Left lung (tissue), 10 donors: Measurements from ENCODE around the gene FGFR3. TPM values are rescaled to one million over a fixed set of nuclear protein-coding genes. Genes with fewer than 3 reads are reported as not detected.
A peak's percentile ranks its signal among the peaks of the same experiment; 100 is the strongest.

ENCODE experiments used
- ATAC-seq: fragments of 200-7000 bp; cut with Tn5 transposase; one replicate; pipeline ENCODE4 v1.9.1; 2020; ENCODE audit warnings: moderate library complexity
- DNase-seq, 4 donors: peaks; one replicate each; pipeline ENCODE4 v3.0.0-alpha.2; 2013 to 2020
- H3K27ac ChIP-seq, 2 donors: fragments of 200-600 bp; sonication (generic) in 1 of 2; one replicate each; pipeline versions ENCODE4 v1.5.0 to v1.8.0; 2020 to 2021
- H3K27me3 ChIP-seq, 2 donors: fragments of 200-600 bp; sonication (generic) in 1 of 2; one replicate each; pipeline versions ENCODE4 v1.5.0 to v1.8.0; 2020 to 2021
- H3K36me3 ChIP-seq, 2 donors: fragments of 200-600 bp; sonication (generic) in 1 of 2; one replicate each; pipeline versions ENCODE4 v1.5.0 to v1.8.0; 2020 to 2021
- H3K4me1 ChIP-seq, 2 donors: fragments of 200-600 bp; one replicate each; pipeline ENCODE4 v1.8.0; 2021
- H3K4me3 ChIP-seq, 2 donors: fragments of 200-600 bp; sonication (generic) in 1 of 2; one replicate each; pipeline versions ENCODE4 v1.5.0 to v1.8.0; 2020 to 2021; ENCODE audit warnings: mild to moderate bottlenecking in 1 of 2
- H3K9me3 ChIP-seq, 2 donors: fragments of 200-600 bp; sonication (generic) in 1 of 2; one replicate each; pipeline versions ENCODE4 v1.5.0 to v1.8.0; 2020 to 2021
- intact Hi-C, 2 donors: fragments of 100-400 bp; cut with DNase I; formaldehyde crosslinking; loops; one replicate each; pipeline versions ENCODE4 v1.11.2 to v1.14.2; 2022
- polyA plus RNA-seq, 6 donors: library from polyadenylated mRNA; unstranded; fragments of 120-200 nt; gene quantifications; one replicate each; pipeline ENCODE4 v1.2.1, GENCODE V29; 2013; ENCODE audit not compliant: insufficient read length in 6 of 6
- total RNA-seq, 2 donors: library from RNA; stranded (reverse); fragmentation: NEBNext Ultra II Directional; extraction: Animal tissue kit (Norgen Biotek cat#: 25700); gene quantifications; one replicate each; pipeline ENCODE4 v1.2.1, GENCODE V29; 2021
- TF ChIP-seq, protein P1 (sequence below), 2 donors: fragments of 200-600 bp; sonication (generic) in 1 of 2; IDR thresholded peaks; one replicate each; pipeline versions ENCODE4 v1.5.0 to v1.8.0; 2021; ENCODE audit warnings: antibody characterized with exemption in 2 of 2
- donor health status: DM: no; HTN: yes; CAD: no.
- donor health status: DM: no; HTN: no; CAD: no.

FGFR3 gene
- total and polyA plus RNA-seq, 8 donors = 10.8 to 134 (median 90.4) TPM

DNA sequence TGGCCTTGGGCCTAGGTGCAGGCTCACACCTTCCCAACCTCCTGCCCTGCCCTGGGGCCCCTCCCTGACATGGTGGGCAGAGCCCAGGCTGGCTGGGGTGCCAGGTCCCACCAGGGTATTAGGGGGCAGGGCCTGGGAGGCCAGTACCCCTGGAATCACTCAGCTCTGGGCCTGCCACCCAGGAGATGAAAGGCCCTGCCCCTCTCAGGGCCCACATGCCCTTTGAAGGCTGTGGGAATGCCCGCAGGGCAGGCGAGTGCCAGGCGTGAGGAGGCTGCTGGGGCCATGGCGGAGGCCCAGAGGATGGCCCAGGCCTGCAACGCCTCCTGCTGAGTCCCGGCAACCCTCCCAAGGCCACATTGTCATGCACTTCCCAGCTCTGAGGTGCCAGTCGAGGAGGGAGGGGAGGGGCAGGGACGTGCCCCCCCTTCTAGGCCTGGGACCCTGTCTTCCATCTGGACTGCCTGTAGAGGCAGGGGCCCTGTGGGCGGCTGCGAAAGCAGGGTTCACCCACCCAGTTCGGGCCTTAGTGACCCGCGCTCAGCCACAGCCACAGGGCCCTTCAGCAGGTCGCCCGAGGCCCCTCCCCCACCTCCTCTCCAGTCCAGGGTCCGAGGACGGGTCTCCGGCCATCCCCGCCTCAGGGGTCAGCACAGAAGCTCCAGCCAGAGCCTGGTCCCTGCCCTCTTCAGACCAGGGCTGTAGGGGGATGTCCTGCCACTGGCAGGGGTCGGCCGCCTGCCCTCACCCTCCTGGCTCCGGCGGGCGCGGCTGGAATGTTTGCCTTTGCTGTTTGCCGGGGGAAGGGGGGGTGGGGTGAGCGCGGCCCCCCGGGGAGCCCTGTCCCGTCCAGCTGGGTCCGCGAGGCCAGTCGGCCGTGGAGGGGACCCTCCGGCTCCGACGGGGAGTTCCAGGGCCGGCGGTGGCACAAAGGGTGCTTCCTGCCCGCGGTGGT is 26.7 kb upstream of the FGFR3 start:
- intact Hi-C loops = no loop called here
- no peak for DNase-seq
- peaks cover 11 to 35% of the 10 kb centered on the region in 2 donors for H3K4me1 ChIP-seq

GRCh38 chr4:1767061-1767769 is 25.9 kb upstream of the FGFR3 start:
- Histone ChIP-seq H3K27me3 (peaks cover 7 to 98% of the 10 kb centered on the region in 2 donors), H3K9me3 (no peaks in the 10 kb centered on the region), H3K4me3 (peak overlapping the region; percentile 22 to 26), H3K27ac (peak overlapping the region in 1 of 2 donors; percentile 57), H3K36me3 (no peaks in the 10 kb centered on the region), H3K4me1 (peaks cover 11 to 38% of the 10 kb centered on the region in 2 donors)
- DNase-seq = peak in 1 of 4 donors; percentile 66
- TF ChIP-seq, protein P1, sequence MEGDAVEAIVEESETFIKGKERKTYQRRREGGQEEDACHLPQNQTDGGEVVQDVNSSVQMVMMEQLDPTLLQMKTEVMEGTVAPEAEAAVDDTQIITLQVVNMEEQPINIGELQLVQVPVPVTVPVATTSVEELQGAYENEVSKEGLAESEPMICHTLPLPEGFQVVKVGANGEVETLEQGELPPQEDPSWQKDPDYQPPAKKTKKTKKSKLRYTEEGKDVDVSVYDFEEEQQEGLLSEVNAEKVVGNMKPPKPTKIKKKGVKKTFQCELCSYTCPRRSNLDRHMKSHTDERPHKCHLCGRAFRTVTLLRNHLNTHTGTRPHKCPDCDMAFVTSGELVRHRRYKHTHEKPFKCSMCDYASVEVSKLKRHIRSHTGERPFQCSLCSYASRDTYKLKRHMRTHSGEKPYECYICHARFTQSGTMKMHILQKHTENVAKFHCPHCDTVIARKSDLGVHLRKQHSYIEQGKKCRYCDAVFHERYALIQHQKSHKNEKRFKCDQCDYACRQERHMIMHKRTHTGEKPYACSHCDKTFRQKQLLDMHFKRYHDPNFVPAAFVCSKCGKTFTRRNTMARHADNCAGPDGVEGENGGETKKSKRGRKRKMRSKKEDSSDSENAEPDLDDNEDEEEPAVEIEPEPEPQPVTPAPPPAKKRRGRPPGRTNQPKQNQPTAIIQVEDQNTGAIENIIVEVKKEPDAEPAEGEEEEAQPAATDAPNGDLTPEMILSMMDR (IDR thresholded peaks at IDR 0.05) = no peak
- peak; percentile 15 for ATAC-seq
- intact Hi-C loops = no loop called here

More for the DNA sequence above, 26.7 kb upstream of the FGFR3 start:
- ATAC-seq = peak; percentile 15
- peak overlapping the region; percentile 22 to 26 for H3K4me3 ChIP-seq
- H3K27ac ChIP-seq = no peak overlapping the region
- H3K27me3 ChIP-seq = peaks cover 7 to 92% of the 10 kb centered on the region in 2 donors
- TF ChIP-seq, protein P1 (IDR thresholded peaks at IDR 0.05) = no peak
- H3K9me3 ChIP-seq = no peaks in the 10 kb centered on the region
- no peaks in the 10 kb centered on the region for H3K36me3 ChIP-seq

DNA sequence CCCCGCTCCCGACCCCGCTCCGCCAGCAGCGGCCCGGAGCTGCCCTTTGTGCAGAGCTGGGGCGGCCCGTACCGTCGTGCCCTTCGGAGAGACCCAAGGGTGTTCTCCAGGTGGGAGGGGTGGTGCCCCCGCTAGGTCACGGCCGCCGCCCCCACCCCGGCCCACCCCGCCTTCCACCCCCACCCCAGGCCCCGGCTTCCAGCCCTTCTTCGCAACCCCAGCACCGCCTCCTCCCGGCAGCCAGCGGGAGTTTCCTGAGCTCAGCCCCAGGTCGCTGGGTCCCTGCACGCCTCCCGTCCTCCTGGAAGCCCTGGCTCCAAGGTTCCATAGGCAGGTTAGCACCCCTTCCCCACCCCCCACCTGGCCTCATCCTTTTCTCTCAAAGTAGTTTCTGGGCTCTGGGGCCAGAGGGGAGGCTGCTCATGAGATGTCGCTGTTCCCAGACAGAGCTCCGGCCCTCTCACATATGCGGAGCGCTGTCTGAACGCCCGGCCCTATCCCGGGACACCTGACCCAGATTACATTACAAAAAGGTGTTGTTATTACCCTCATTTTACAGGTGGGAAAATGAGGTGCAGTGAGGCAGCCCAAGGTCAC is 25.2 kb upstream of the FGFR3 start:
- intact Hi-C loops = no loop called here
- Histone ChIP-seq H3K27ac (peak overlapping the region in 1 of 2 donors; percentile 57), H3K27me3 (peaks cover 7 to 91% of the 10 kb centered on the region in 2 donors), H3K9me3 (no peaks in the 10 kb centered on the region), H3K36me3 (no peaks in the 10 kb centered on the region), H3K4me1 (peaks cover 11 to 38% of the 10 kb centered on the region in 2 donors), H3K4me3 (peak overlapping the region; percentile 5 to 19)
- peak in 1 of 4 donors; percentile 67 for DNase-seq
- TF ChIP-seq, protein P1 (IDR thresholded peaks at IDR 0.05) = peak in 1 of 2 donors; percentile 10
- peak; percentile 59 for ATAC-seq

GRCh38 chr4:1768367-1769034 is 24.6 kb upstream of the FGFR3 start:
- ATAC-seq (peak; percentile 68), DNase-seq (peak in 2 of 4 donors; percentile 68 to 86)
- Histone ChIP-seq H3K27me3 (peaks cover 7 to 85% of the 10 kb centered on the region in 2 donors), H3K4me3 (peak overlapping the region in 1 of 2 donors; percentile 19), H3K27ac (peak overlapping the region in 1 of 2 donors; percentile 57), H3K4me1 (peaks cover 11 to 34% of the 10 kb centered on the region in 2 donors), H3K9me3 (no peaks in the 10 kb centered on the region), H3K36me3 (no peaks in the 10 kb centered on the region)
- TF ChIP-seq, protein P1 (IDR thresholded peaks at IDR 0.05) = no peak
- intact Hi-C loops = no loop called here
